Osteocyte (in vitro differentiated cells): Measurements from ENCODE around the gene ABCA13. TPM values are rescaled to one million over a fixed set of nuclear protein-coding genes. Genes with fewer than 3 reads are reported as not detected.

Source experiments
- DNase-seq: peaks from one replicate; pipeline ENCODE4 v3.0.0; 2021; ENCODE audit warnings: mixed read lengths; ENCODE audit not compliant: unreplicated experiment; ENCODE audit errors: extremely low spot score
- H3K27ac Mint-ChIP-seq: one replicate; pipeline ENCODE4 v1.8.0; 2021; ENCODE audit warnings: mild to moderate bottlenecking, mixed read lengths; ENCODE audit not compliant: unreplicated experiment
- H3K27me3 Mint-ChIP-seq: one replicate; pipeline ENCODE4 v1.8.0; 2021; ENCODE audit warnings: mixed read lengths; ENCODE audit not compliant: unreplicated experiment
- H3K36me3 Mint-ChIP-seq: one replicate; pipeline ENCODE4 v1.8.0; 2021; ENCODE audit warnings: mixed read lengths; ENCODE audit not compliant: unreplicated experiment
- H3K4me1 Mint-ChIP-seq: one replicate; pipeline ENCODE4 v1.8.0; 2021; ENCODE audit warnings: mixed read lengths; ENCODE audit not compliant: unreplicated experiment
- H3K4me3 Mint-ChIP-seq: one replicate; pipeline ENCODE4 v1.8.0; 2021; ENCODE audit warnings: mild to moderate bottlenecking, moderate library complexity, mixed read lengths; ENCODE audit not compliant: unreplicated experiment
- H3K9me3 Mint-ChIP-seq: one replicate; pipeline ENCODE4 v1.8.0; 2021; ENCODE audit warnings: mixed read lengths; ENCODE audit not compliant: unreplicated experiment
- CTCF ChIP-seq: fragments of 200-600 bp; sonication (generic); IDR thresholded peaks from 2 replicates; pipeline ENCODE4 v1.5.0; 2021; ENCODE audit warnings: antibody characterized with exemption, mild to moderate bottlenecking, moderate library complexity
- total RNA-seq: library from RNA; stranded (reverse); gene quantifications from 2 replicates; pipeline ENCODE4 v1.2.1, GENCODE V29; 2021

Gene ABCA13
- total RNA-seq, 1 donor from 2014 or later, result 1.1 TPM

- DNase-seq, result no peak
- H3K9me3 Mint-ChIP-seq, result no peaks in the 10 kb centered on the region
- no peaks in the 10 kb centered on the region for H3K27me3 Mint-ChIP-seq
- no peak for TF ChIP-seq CTCF
- no peaks in the 10 kb centered on the region for H3K4me1 Mint-ChIP-seq
- no peaks in the 10 kb centered on the region for H3K36me3 Mint-ChIP-seq
- H3K4me3 Mint-ChIP-seq, result no peak overlapping the region
- no peak overlapping the region for H3K27ac Mint-ChIP-seq
Measured at GRCh38 chr7:48426966-48427555, 255.8 kb downstream of the ABCA13 start.

- no peaks in the 10 kb centered on the region for H3K4me1 Mint-ChIP-seq
- no peaks in the 10 kb centered on the region for H3K9me3 Mint-ChIP-seq
- TF ChIP-seq CTCF, result no peak
- no peak overlapping the region for H3K27ac Mint-ChIP-seq
- no peaks in the 10 kb centered on the region for H3K36me3 Mint-ChIP-seq
- H3K27me3 Mint-ChIP-seq, result no peaks in the 10 kb centered on the region
- DNase-seq, result no peak
- no peak overlapping the region for H3K4me3 Mint-ChIP-seq
Measured at GRCh38 chr7:48427671-48428070, 256.4 kb downstream of the ABCA13 start.

GRCh38 chr7:48428091-48428684 lies 256.9 kb downstream of the ABCA13 start:
- Mint-ChIP-seq H3K36me3 (no peaks in the 10 kb centered on the region), H3K4me3 (no peak overlapping the region), H3K4me1 (no peaks in the 10 kb centered on the region), H3K27me3 (no peaks in the 10 kb centered on the region), H3K9me3 (no peaks in the 10 kb centered on the region), H3K27ac (no peak overlapping the region)
- DNase-seq, result no peak
- no peak for TF ChIP-seq CTCF

- Mint-ChIP-seq H3K4me1 (no peaks in the 10 kb centered on the region), H3K27ac (no peak overlapping the region), H3K36me3 (no peaks in the 10 kb centered on the region), H3K9me3 (no peaks in the 10 kb centered on the region), H3K4me3 (no peak overlapping the region), H3K27me3 (peaks cover 3% of the 10 kb centered on the region)
- DNase-seq, result no peak
- TF ChIP-seq CTCF, result no peak
Measured at GRCh38 chr7:48429117-48429516, 257.9 kb downstream of the ABCA13 start.

- H3K27ac Mint-ChIP-seq, result no peak overlapping the region
- no peak for TF ChIP-seq CTCF
- no peaks in the 10 kb centered on the region for H3K4me1 Mint-ChIP-seq
- H3K4me3 Mint-ChIP-seq, result no peak overlapping the region
- DNase-seq, result no peak
- H3K9me3 Mint-ChIP-seq, result no peaks in the 10 kb centered on the region
- H3K36me3 Mint-ChIP-seq, result no peaks in the 10 kb centered on the region
- peaks cover 17% of the 10 kb centered on the region for H3K27me3 Mint-ChIP-seq
Measured at GRCh38 chr7:48438206-48438605, 266.9 kb downstream of the ABCA13 start.
